Medulla oblongata (tissue), 1 donor: ENCODE data around the gene TMTC2.

Experiments
- DNase-seq: peaks from one replicate; pipeline ENCODE4 v3.0.0-alpha.2; 2015; ENCODE audit errors: extremely low spot score

Gene TMTC2

DNA sequence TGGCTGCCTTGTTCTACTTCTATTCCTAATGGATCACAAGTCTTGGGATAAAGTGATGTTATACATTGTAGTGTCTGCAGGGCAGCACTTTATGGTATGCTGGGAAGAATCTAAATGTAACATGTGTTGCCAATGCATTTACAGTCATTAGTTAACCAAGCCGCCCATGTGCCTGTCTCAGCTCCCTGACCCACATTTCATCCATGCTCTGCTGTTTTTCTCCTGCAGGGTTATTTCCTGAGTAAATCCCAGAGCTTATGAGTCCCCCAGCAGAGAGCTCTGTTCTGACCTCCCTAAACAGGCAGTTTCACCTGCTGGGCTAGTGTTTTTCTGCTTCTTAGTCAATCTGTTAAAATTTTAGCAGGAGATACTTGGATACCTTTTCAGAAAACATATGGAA, 4.4 kb upstream of the TMTC2 start:
- DNase-seq, result no peak

DNA sequence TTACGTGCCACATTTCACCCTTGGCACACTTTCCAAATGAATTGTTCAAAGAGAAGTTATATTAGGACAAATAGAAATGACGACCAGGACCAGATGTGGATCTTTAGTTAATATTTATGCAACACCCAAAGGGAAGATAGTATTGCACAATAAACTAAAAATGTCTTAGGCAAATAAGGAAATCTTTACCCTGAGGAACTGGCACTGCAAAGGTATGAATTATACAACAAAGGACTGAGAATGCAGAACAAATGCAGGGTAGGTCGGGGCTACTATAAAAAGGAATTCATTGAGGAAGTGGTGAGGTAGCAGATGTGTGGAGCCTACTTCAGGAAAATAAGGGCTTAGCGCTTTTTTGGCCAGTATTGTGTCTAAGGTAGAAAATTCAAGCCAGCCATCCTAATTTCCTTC, 3.9 kb upstream of the TMTC2 start:
- no peak for DNase-seq

DNA sequence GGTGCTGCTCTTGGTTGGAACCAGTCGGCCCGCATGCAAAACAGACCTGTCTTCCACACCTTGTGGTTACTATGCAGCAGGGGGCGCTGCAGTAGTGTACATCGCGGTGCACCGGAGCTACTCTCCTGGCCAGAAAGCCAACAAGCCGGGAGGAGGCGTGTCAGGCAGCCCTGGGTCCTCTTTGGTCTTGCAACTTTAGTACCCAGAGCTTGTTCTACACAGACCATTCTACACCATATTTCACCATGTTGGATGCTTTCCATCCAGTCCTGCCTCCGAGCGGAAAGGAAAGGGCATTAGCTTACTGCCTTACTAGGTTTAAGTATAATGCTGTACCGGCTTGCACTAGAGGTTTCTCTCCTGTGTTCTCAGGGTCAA, 927 bp upstream of the TMTC2 start:
- DNase-seq, result peak; percentile 98

DNA sequence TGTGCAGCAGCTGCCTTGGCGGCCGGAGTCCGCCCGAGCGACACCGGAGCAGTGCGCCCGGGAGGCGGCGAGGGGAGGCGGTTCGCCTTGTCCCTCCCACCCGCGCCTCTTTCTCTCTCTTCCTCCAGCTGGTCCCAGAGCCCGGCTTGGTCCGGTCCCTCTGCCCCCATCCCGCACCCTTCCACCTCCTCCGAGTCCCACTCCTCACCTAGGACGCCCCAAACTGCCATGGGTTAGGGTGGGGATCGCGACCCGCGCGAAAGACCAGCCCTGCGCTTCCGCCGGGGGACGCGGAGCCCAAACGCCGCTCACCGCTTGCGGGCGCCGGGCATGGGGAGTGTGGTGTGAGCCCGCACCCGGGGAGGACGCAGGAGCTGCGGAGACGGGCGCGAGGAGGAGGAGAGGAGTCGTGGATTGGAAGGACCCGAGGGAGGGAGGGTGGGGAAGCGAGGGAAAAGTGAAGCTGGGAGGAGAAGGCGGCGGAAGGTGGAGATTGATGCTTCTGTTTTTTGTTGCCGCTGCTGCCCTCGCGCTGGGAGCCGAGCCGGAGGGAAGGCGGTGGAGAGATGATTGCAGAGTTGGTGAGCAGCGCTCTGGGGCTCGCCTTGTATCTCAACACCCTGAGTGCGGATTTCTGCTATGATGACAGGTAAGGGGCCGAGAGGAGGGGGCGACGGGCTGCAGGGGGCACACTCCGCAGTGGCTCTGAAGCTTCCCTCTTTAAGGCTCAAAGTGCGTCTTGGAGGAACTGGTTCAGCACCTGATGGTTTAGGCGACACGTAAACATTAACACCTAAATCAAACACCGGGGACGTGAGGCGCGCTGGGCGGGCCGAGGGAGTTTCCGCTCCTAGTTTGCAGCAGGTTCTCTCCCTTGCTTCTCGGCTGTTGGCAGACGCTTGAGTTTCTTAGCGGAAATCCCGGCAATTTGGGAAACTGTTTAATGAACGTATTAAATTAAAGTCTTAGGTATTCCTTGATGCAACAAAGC, 610 bp downstream of the TMTC2 start:
- peak; percentile 52 for DNase-seq

DNA sequence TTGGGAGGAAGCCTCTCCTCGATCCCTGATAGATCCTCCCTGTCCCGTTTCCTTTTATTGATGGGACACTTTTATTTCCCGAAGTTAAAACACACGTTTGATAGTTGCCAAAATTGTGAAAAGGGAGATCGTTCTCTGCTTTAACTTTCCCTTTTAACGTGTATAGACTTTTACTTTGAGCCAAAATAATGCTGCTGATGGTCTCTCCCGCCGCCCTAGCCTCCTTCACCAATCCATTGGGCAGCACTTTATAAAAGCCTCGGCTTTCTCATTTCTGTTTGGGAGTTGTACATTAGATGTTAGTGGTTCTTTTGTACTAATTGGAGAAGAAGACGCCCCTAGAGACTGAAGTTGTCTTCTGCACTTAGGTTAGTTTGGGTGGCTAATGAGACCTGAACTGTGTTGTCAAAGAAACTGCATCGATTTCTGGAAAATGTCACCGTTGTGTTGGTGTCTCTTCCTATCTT, 1.4 kb downstream of the TMTC2 start:
- peak; percentile 63 for DNase-seq

DNA sequence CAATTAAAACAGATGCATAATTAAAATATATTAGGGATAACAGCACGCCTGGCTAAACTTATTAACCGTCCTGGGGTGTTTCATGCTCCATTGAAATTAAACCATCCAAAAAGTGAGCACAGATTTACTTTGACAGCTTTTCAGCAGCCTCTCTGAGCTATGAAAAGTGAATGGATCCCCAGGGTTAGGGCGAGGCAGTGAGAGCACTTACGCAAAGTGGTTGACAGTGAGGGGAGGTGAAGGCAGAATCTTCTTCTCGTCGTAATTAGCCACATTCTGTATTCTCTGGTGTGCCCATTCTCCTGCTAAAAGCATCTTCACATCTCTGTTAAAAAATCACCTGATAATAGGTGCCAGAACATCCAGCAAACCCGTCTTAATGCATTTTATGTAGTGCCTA, 1.9 kb downstream of the TMTC2 start:
- peak; percentile 57 for DNase-seq

DNA sequence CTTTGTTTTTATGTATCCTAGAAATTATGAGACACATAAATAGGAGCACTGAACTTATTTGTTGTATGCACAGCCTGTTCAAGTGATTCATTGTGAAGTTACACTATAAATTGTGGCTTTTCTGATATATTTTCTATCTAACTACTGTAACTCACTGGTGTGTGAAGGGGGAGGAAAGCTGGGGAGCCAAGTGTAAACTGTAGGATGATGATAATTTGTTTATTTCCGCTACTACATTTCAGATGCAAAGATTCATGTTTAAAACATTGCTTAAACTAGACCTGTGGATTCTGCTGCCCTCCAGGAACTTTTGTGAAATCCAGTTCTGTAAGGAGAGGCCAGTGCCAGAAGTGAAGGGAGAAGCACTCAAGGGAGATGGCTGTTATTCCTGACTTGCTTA, 3.3 kb downstream of the TMTC2 start:
- DNase-seq, result no peak

DNA sequence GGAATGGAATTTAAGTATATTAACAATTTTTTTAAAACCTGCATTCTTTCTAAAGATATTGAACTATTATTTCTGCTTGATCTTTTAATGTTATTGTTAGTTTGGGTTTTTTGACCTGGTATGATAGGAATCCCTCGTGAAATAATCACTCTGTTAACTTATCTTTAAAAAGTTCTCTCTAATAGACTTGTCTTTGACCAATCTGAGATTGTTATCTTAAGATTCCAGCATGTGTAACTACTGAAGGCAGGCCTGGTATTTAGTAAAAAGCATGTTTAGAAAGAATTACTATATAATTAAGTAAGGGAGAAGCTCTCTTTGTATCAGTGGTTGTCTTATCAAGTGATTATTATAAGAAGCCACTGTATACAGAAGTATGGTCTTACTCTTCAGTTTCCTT, 4.8 kb downstream of the TMTC2 start:
- no peak for DNase-seq

DNA sequence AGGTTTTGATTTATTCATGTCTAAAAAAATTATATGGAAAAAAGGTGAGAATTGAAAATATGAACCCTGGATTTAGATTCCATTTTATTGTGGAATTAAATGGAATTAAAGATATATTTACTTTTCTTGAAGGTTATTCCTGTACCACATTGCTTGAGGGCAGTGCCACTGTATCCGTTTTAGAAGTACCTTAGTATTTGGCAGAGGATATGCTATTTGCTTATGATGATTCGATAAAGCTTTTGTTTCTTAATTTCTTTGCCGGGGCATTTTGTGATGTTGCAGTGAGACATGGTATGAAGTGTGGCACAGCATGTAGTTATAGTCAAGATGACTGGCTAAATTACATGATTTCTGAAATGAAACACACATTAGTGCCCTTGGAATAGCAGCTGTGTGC, 7.6 kb downstream of the TMTC2 start:
- no peak for DNase-seq

DNA sequence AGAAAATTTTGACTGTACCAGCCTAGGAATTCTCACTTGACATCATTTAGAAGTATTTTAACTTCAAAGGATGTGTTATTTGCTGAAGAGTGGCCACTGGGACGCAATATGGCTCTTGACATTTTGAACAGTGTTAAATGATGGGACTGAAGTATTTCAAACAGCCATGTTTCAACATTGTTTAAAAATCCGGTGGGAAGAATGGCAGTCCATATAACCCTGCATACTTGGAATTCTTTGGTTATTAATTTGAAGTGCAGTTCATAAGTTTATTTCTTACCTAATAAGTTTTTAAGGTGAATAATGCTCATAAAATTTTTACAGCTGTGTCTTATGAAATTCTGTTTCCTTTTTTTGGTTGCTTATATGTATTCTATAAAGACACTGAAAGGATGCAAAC, 8.3 kb downstream of the TMTC2 start:
- no peak for DNase-seq

DNA sequence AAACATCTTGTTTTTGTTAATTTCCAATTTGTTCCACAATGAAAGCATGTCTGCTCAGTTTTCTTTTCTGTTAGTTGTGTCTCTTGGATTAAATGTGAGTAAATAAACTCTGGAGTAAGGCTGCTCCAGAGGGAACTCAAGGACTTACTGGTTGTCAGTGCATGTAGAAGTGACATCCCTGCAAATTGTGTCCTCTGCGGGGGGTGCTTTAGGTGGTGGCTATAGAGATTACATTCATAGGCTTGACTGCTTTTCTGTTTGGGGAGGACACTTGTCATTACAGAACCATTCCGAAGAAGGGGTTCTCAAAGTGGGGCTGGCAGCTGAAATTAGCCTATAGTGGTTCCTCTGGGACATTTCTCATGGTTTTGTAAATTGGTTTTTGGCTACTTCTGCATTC, 8.8 kb downstream of the TMTC2 start:
- no peak for DNase-seq

DNA sequence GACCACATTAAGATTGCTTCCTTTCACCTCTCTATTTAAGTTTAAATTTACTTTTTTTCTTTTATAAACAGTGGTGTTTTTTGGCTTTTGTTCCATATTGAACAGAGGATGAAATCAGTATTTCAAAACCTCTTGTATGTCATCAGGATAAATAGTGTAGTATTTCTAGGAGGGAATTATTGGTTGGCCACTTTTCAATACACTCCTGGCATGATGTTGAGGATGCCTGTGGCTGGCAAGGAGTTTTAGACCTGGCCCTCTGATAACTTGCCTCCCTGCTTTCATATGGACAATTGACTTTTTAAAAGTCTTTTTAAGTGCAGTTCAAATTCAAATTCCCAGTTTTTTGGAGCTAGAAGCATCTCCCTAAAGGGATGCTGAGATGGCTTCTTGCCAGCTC, 9.8 kb downstream of the TMTC2 start:
- DNase-seq, result no peak

DNA sequence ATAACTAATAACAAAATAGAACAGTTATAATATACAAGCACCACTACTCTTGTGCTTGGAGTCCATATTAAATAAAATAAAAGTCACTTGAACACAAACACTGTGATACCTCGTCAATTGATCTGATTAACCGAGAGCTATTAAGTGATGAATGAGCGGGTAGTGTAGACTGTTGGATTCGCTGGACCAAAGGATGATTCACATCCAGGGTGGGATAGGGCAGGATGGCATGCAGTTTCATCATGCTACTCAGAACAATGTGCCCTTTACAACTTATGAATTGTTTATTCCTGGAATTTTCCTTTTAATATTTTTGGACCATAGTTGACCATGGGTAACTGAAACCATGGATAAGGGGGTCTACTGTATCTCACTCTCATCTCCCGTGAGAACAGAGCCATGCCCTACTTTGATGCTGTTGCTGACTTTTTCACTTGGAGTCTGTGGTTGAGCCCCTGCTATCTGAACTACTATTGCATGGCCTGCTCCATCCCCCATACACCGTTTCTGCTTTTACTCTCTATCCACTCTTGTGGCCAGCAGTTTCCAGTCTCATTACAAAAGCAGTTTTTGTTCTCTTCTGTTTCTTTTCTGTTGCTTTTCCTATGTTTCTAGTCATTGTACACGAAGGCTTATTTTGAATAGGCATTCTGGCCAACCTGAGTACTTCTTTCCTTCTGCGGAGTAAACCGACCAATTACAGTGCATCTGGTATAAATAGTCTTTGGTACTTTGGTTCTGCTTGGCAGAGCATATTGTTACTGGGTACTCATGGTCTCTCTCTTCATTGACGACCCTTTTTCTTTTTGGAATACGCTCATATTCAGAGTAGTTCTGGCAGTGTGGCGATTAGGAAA, 12.2 kb downstream of the TMTC2 start:
- DNase-seq, result peak; percentile 51

DNA sequence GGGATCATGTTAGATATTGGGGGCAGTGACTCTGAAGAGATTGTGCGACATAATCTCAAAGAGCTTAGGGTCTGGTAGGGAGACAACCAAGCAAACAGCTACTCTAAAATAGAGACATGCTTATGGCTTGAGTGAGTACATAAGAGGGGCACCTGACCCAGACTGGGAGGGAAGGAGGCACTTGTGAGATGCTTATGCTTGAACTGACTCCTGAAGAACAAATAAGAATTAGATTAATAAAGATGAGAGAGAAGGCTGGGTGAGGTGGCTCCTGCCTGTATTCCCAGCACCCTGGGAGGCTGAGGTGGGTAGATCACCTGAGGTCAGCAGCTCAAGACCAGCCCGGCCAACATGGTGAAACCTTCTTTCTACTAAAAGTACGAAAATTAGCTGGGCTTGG, 19.1 kb downstream of the TMTC2 start:
- DNase-seq, result no peak

DNA sequence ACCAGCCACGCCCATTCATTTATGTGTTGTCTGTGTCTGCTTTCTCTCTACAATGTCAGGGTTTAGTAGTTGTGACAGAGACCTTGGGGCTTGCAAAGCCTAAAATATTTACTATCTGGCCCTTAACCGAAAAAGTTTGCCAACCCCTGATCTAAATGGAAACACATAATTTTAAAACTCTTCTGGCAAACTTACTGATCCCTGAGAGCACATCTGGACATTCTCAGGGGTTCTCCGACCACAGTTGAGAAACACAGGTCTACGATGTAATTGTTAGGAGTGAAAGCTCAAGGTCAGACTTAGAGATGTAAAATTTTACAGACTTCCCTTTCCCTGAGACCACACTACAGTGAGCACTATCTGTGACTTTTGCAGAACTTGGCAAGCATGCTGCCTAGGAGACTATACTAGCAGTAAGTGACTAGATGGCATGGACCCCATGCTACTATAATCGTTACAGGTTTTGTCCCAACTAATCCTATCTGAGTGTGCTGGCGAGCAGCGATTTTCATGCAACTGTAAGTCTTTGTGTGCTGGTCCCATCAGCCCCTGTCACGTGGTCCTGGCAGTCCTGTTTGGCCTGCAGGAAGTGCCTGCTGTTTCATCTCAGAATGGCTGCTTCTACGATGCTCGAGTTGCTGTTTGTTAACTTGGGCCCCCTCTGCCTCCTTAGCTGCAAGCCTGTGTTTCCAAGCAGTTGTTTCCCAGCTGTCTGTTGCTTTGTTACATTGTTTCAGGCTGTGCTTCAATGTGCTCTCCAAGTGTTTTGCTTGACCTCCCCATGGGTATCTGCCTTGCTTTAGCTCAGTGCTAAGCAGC, 21.6 kb downstream of the TMTC2 start:
- peak; percentile 81 for DNase-seq

DNA sequence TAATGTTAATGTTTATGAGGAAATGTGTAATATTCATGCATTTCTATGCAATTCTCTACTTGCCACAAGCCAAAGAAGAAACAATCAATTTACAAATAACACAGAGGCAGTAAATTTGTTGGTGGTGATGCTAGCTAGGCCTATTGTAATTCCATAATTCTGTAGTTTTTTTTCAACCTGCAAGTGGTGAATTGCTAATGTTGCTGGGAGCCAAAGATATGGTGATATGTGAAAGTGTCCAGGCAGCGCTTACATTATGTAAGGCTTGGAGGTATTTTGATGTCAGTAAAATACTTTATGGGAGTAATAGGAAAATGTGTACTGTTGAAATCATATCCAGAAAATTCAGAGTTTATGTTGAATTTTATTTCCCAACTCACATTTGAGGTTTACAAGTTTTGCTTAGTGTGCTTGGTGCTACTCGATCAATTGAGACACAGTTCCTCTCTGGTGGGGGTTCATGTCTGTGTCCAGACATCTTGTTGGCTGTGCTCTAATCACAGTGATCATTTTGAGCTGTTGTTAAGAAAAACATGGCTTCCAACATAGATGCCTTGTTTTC, 23.2 kb downstream of the TMTC2 start:
- DNase-seq, result no peak

DNA sequence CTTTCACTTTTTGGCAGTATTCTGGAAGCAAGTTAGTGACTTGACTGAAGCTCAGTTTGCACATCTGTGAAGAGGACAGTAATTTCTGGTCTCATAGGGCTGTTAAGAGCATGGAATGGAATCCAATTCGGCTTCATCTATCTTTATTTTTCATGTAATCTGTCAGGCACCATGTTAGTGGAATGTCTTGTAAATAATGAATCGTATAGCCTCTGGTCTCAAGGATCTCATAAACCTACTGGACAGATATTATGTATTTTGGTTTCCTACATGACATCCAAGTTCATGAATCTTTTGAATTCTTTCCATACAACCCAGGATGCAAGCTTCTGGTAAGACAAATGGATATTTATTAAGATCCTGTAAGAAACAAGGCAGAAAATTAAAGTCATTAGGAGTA, 24.0 kb downstream of the TMTC2 start:
- no peak for DNase-seq

DNA sequence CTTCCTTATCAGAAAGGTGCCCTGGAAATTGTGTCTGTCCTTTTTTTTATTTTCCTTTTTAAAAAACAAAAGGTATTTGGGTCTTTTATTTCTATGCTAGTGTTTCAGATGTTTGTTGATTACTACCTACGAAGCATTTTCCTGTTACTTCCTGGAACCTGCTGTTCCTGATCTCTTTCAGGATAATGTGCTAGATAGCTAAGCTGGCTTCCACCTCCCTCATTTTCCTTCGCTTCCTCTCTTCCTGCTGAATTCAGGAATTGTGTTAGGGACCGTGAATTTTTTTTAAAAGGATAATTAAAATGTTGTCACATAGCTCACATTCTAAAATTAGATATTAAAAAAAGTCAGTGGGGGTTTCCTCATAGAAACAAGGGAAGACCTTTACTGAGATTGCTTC, 27.7 kb downstream of the TMTC2 start:
- no peak for DNase-seq

DNA sequence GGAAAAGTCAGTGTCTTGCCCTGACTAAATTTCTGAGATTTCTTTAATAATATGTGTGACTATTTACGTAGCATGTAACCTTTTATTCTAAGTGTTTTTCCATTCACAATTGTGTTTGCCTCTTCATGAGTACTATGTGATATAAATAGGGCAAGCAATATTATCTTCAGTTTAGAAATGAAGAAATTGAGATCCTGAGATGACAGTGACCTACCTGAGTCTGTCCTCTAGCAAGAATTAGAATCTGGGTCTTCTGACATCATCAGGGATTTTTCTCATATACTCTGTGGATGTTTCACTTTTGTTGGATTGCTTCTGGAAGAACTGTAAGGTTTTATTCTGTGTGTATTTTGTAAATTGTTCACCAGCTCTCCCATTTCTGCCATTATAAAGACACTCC, 35.0 kb downstream of the TMTC2 start:
- no peak for DNase-seq

DNA sequence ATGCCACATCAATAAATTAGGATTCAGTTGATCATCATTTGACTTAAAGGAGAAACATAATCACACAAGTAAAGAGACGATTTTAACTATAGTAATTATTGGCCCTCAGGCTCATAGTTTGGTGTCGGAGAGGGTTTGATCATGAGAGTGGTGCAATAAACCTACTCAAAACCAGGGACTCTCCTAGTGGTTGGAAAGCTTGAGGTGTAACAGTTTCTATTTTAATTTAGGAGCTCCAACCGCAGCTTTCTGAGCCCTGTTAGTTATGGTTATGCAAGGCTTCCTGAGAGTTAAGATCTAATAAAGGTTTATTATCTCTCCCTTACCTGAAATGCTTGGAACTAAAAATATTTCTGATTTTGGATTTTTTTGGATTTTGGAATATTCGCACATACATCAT, 36.4 kb downstream of the TMTC2 start:
- DNase-seq, result no peak

DNA sequence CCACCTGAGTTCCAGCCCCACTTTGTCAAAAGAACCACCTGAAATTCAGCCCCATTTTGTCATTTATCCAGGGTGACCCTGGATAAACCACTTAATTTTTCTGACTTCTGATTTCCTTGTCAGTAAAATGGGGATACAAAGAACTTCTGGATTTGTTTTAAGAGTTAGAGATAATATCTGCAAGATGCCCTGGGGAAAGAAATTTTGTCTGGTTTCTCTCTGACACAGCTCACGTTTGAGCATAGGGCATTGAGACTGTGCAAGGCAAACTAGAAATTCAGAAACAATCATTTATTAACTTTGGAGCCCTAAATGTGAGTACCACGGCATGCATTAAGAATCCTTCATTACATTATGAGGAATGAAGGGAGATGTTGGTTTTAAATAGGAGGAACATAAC, 37.2 kb downstream of the TMTC2 start:
- no peak for DNase-seq

DNA sequence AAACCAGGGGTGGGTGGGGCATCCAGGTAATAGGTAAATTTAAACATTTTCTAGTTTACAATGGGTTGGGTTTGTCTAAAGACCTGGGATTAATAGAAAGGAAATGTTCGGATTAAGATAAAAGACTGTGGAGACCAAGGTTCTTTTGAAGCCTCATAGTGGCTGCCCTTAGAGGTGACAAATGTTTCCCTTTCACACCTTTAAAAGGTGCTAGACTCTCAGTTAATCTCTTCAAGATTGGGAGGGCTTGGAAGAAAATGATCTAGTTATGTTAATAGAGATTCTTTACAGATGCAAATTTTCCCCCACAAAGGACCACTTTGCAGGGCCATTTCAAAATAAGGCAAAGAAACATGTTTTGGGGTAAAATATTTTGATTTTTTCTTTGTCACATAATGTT, 39.0 kb downstream of the TMTC2 start:
- no peak for DNase-seq
